ENCODE data around the gene TMEM39A. TPM values are rescaled to one million over a fixed set of nuclear protein-coding genes. Genes with fewer than 3 reads are reported as not detected.

Gene TMEM39A
- total RNA-seq, 1 donor from 2014 or later = 48.2 TPM

DNA sequence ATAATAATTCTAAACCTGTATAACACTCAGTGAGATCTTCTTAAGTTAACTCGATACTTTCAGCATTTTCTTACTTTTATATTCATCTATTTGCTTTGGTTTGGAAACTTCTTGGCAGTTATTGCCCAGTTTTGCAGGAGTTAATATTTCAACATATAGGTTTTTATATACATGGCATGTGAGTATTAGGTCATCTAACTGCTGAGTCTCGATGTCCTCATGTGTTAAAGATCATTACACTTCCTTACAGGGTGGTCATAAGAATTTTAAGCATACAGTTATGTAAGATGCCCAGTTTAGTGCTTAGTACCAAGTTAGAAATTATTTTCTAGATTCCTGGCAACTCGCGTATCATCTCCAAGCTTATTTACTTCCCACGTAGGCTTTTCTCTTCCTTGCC is 62.9 kb downstream of the TMEM39A start:
- no peak overlapping the region for H3K27ac ChIP-seq
- no peak overlapping the region for H3K4me3 ChIP-seq
- no peaks in the 10 kb centered on the region for H3K9me3 ChIP-seq
- TF ChIP-seq, protein P1, sequence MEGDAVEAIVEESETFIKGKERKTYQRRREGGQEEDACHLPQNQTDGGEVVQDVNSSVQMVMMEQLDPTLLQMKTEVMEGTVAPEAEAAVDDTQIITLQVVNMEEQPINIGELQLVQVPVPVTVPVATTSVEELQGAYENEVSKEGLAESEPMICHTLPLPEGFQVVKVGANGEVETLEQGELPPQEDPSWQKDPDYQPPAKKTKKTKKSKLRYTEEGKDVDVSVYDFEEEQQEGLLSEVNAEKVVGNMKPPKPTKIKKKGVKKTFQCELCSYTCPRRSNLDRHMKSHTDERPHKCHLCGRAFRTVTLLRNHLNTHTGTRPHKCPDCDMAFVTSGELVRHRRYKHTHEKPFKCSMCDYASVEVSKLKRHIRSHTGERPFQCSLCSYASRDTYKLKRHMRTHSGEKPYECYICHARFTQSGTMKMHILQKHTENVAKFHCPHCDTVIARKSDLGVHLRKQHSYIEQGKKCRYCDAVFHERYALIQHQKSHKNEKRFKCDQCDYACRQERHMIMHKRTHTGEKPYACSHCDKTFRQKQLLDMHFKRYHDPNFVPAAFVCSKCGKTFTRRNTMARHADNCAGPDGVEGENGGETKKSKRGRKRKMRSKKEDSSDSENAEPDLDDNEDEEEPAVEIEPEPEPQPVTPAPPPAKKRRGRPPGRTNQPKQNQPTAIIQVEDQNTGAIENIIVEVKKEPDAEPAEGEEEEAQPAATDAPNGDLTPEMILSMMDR (IDR thresholded peaks at IDR 0.05) = no peak
- peaks cover 93% of the 10 kb centered on the region for H3K36me3 ChIP-seq
- ATAC-seq = peak; percentile 48
- no peaks in the 10 kb centered on the region for H3K4me1 ChIP-seq
- H3K27me3 ChIP-seq = no peaks in the 10 kb centered on the region
- intact Hi-C loops (cut with DNase I) = no loop called here
- no peak for DNase-seq

DNA sequence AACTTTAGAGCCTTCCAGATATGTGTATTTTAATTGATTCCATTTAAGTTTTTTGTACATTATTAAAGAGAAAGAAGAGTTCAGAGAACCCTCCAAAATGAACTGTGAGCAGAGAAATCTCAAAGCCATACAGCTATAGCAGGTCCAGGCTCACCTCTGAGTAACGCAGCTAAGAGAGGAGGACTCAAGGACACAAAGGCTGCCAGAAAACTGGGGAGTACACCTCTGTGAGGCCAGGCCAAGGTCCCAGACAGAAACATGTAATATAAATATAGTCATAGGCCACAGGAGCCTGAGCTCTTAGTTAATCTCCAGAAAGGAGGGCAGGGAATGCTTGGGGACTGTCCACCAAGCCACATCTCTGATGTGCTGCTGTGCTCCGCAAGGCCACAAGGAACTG is 66.5 kb downstream of the TMEM39A start:
- TF ChIP-seq, protein P1 (IDR thresholded peaks at IDR 0.05) = no peak
- ATAC-seq = no peak
- no peaks in the 10 kb centered on the region for H3K4me1 ChIP-seq

DNA sequence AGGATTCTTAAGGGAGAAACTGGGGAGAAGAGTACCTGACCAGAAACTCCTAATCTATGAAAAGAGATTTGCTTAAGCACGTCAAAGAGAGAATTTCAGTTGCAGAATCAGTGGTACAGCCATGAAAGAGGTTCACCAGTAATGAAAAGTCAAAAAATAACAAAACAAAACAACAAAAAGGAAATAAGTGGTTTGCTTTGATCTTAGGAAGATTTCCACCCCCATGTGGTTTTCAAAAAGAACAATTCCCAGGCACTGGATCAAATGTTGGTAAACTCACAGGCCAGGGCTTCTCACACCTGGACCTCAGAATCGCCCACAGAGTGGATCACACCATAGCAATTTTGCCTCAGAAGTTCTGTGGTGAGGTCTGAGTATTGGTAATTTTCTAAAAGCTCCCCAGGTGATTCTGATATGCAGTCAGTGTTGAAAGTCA is 67.5 kb downstream of the TMEM39A start:
- no peaks in the 10 kb centered on the region for H3K4me1 ChIP-seq
- H3K36me3 ChIP-seq = peaks cover 95% of the 10 kb centered on the region
- no peak for DNase-seq
- intact Hi-C loops (cut with DNase I) = no loop called here
- no peak overlapping the region for H3K27ac ChIP-seq
- no peaks in the 10 kb centered on the region for H3K9me3 ChIP-seq
- H3K27me3 ChIP-seq = no peaks in the 10 kb centered on the region
- no peak for ATAC-seq
- TF ChIP-seq, protein P1 (IDR thresholded peaks at IDR 0.05) = no peak
- H3K4me3 ChIP-seq = no peak overlapping the region

More for the DNA sequence above, 66.5 kb downstream of the TMEM39A start:
- Histone ChIP-seq H3K36me3 (peaks cover 95% of the 10 kb centered on the region), H3K27me3 (no peaks in the 10 kb centered on the region), H3K27ac (no peak overlapping the region), H3K4me3 (no peak overlapping the region), H3K9me3 (no peaks in the 10 kb centered on the region)
- no peak for DNase-seq
- intact Hi-C loops (cut with DNase I) = no loop called here

DNA sequence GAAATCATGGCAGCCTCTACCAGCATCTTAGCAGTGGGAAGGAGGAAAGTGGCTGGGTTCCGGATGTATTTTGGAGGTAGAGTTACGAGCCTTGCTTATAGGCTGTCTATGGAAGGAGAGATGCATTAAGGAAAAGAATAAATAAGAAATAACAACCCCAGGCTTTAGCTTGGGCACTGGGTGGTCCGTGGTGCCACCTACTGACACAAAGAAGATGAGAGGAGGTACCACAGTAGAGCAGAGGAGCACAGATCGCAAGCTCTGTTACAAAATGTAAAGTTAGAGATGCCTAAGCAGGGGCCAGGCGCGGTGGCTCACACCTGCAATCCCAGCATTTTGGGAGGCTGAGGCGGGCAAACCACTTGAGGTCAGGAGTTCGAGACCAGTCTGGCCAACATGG is 74.8 kb downstream of the TMEM39A start:
- Histone ChIP-seq H3K27me3 (no peaks in the 10 kb centered on the region), H3K27ac (no peak overlapping the region), H3K4me3 (no peak overlapping the region), H3K9me3 (no peaks in the 10 kb centered on the region), H3K4me1 (no peaks in the 10 kb centered on the region), H3K36me3 (peaks cover 75% of the 10 kb centered on the region)
- DNase-seq (no peak), ATAC-seq (no peak)
- intact Hi-C loops (cut with DNase I) = no loop called here
- TF ChIP-seq, protein P1 (IDR thresholded peaks at IDR 0.05) = no peak

DNA sequence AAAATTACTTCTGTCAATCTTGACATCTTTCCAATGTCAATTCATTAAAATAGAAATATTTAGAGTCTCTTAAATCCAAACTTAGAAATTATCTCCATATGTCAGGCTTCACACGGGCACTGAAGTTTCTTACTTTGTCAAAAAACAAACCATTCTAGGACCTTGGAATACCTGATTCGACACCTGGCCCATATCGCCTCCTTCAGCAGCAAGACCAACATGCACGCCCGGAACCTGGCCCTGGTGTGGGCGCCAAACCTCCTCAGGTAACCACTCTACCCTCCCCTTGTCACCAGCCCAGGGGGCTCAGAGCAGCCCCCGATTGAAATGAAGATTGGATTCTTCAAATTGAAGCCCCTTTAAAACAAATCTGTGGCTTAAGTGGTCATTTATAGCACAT is 81.3 kb downstream of the TMEM39A start:
- Histone ChIP-seq H3K27ac (no peak overlapping the region), H3K9me3 (no peaks in the 10 kb centered on the region), H3K36me3 (peaks cover 64% of the 10 kb centered on the region), H3K27me3 (no peaks in the 10 kb centered on the region), H3K4me1 (no peaks in the 10 kb centered on the region), H3K4me3 (no peak overlapping the region)
- intact Hi-C loops (cut with DNase I) = no loop called here
- DNase-seq (no peak), ATAC-seq (no peak)
- TF ChIP-seq, protein P1 (IDR thresholded peaks at IDR 0.05) = no peak

DNA sequence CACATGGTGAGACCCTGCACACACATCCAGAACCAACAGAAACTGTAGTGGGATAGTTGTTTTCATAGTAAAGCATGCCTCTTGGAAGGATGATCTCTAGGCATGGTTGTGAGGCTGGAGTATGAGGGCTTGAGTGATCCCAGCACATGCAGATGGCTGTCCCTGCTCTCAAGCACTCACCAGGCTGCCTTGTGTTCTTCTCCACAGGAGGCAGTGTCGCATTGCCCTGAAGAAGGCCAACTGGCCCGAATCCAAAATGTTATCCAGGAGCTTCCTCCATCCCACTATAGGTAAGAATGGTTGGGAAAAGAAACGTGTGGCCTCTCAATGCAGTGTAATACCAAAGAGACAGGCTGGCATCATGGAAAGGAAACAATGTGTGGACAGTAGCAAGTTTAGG is 82.7 kb downstream of the TMEM39A start:
- peak; percentile 41 for ATAC-seq
- H3K27ac ChIP-seq = no peak overlapping the region
- peaks cover 71% of the 10 kb centered on the region for H3K36me3 ChIP-seq
- TF ChIP-seq, protein P1 (IDR thresholded peaks at IDR 0.05) = no peak
- DNase-seq = no peak
- H3K27me3 ChIP-seq = no peaks in the 10 kb centered on the region
- no peak overlapping the region for H3K4me3 ChIP-seq
- no peaks in the 10 kb centered on the region for H3K9me3 ChIP-seq
- intact Hi-C loops (cut with DNase I) = no loop called here
- H3K4me1 ChIP-seq = no peaks in the 10 kb centered on the region

All from upper lobe of right lung (tissue), 1 donor.